K562 (cell line): Measurements from ENCODE around the gene CYSTM1. TPM values are rescaled to one million over a fixed set of nuclear protein-coding genes. Genes with fewer than 3 reads are reported as not detected.

ENCODE experiments used
- ATF4 ChIP-seq: fragments of 450-650 bp; formaldehyde crosslinking; IDR thresholded peaks from 2 replicates; pipeline ENCODE4 v1.4.0; 2022; ENCODE audit warnings: mild to moderate bottlenecking, moderate library complexity
- BHLHE40 ChIP-seq: IDR thresholded peaks from 2 replicates; pipeline ENCODE4 v1.6.1; 2011; ENCODE audit warnings: low read length, improper control_type of control experiment
- C11orf30 ChIP-seq: fragments of 450-650 bp; IDR thresholded peaks from 2 replicates; pipeline ENCODE4 v1.6.1; 2016; ENCODE audit warnings: low read depth, mild to moderate bottlenecking
- DMBX1 ChIP-seq: fragments of 250-450 bp; sonication (Bioruptor Pico); IDR thresholded peaks from 2 replicates; pipeline ENCODE4 v1.8.0; 2022; ENCODE audit warnings: inconsistent platforms, mild to moderate bottlenecking, moderate library complexity, borderline replicate concordance
- HNRNPLL ChIP-seq: fragments of 200-400 bp; formaldehyde crosslinking; IDR thresholded peaks from 2 replicates; pipeline ENCODE4 v1.6.1; 2017; ENCODE audit warnings: low read length, low read depth, mild to moderate bottlenecking; ENCODE audit not compliant: poor library complexity, severe bottlenecking
- KLF13 ChIP-seq: fragments of 450-650 bp; IDR thresholded peaks from 2 replicates; pipeline ENCODE4 v1.6.1; 2016; ENCODE audit warnings: missing genetic modification characterization, low read depth, mild to moderate bottlenecking, missing compliant biosample characterization, moderate library complexity, borderline replicate concordance
- L3MBTL2 ChIP-seq: fragments of 450-650 bp; IDR thresholded peaks from 2 replicates; pipeline ENCODE4 v1.6.1; 2016; ENCODE audit warnings: mild to moderate bottlenecking, moderate library complexity
- NFE2 ChIP-seq: IDR thresholded peaks from 2 replicates; pipeline ENCODE4 v1.6.1; 2014; ENCODE audit warnings: antibody characterized with exemption, low read depth
- NR2C2 ChIP-seq, 2 experiments: fragments of 200-800 bp in 1 of 2; sonication (Bioruptor generic) in 1 of 2; sonication (generic) in 1 of 2; formaldehyde crosslinking in 1 of 2; IDR thresholded peaks; 2 replicates each; pipeline versions ENCODE4 v1.6.1 to v1.8.0; 2016 to 2022; ENCODE audit warnings: mild to moderate bottlenecking in 1 of 2, missing compliant biosample characterization in 1 of 2, missing genetic modification characterization in 1 of 2, missing genetic modification reagents in 1 of 2
- PRMT5 ChIP-seq: sonication (generic); formaldehyde crosslinking; IDR thresholded peaks from 2 replicates; pipeline ENCODE4 v1.5.0; 2020; ENCODE audit warnings: missing genetic modification reagents
- SMARCA4 ChIP-seq: fragments of 450-650 bp; IDR thresholded peaks from 2 replicates; pipeline ENCODE4 v1.6.1; 2016
- SMARCC2 ChIP-seq: fragments of 450-650 bp; IDR thresholded peaks from 2 replicates; pipeline ENCODE4 v1.6.1; 2017; ENCODE audit warnings: antibody characterized with exemption, moderate library complexity, mild to moderate bottlenecking, low read depth
- TBP ChIP-seq: optimal IDR thresholded peaks from 2 replicates; pipeline ENCODE3; 2011; ENCODE audit warnings: low read depth, low read length, improper control_type of control experiment
- U2AF2 ChIP-seq: fragments of 200-400 bp; formaldehyde crosslinking; optimal IDR thresholded peaks from 2 replicates; pipeline ENCODE3; 2017; ENCODE audit warnings: low read depth, mild to moderate bottlenecking, low read length
- polyA plus RNA-seq, 8 experiments: library from polyadenylated mRNA; depleted of rRNA in 4 of 8; stranded (reverse) in 5 of 8; unstranded in 3 of 8; fragments of >200 nt; fragmentation: Nextera tagmentation in 2 of 8; fragmentation: Illumina TruSeq in 1 of 8; extraction: Ambion mirVana in 2 of 8; extraction: Trizol in 1 of 8; gene quantifications; 2 replicates each; pipeline versions ENCODE4 v1.2.1 to v1.2.3, GENCODE V29; 2011 to 2014; ENCODE audit warnings: inconsistent platforms in 1 of 8, missing spikeins in 1 of 8
- total RNA-seq, 7 experiments: library from RNA; depleted of rRNA in 6 of 7; stranded (reverse); fragments of >200 nt in 6 of 7; fragmentation: Illumina TruSeq in 2 of 7; extraction: Trizol in 2 of 7; gene quantifications; 2 replicates each; pipeline versions ENCODE4 v1.2.1 to v1.2.3, GENCODE V29; 2011 to 2021; ENCODE audit warnings: low replicate concordance in 1 of 7
- TF ChIP-seq, protein P1 (sequence below), 2 experiments: fragments of 450-650 bp; IDR thresholded peaks; 2 replicates each; pipeline ENCODE4 v1.6.1; 2018; ENCODE audit warnings: mild to moderate bottlenecking in 2 of 2, low read depth in 1 of 2; ENCODE audit not compliant: partially characterized antibody in 2 of 2

Gene CYSTM1
- total and polyA plus RNA-seq, 9 of the 15 experiments (the other 6 are each of a cell fraction or from before 2014, with no cell fraction given) = 76.1 to 422 (median 108) TPM

DNA sequence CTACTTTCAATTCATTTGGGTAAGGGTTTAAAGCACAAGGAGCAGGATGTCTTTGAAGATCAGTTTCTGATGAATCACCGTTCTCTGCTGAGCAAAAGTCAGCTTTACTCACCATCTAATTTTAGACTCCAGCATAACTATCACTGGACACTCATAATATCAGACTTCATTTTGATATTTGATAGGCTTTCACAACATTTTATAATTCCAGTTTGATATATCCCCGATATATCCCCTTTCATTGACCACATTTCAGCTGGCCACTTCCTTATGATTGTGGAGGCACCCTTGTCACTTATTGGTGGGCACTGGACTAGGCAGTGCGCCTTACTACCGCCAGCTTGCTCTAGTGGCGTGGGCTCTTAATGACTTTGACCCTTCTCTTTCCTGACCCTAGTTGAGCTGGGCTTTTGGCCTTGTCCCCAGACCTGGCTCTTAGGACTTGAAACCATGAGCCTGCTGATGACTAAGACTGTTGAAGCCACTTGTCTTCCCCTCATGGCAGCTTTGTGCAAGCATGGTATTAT, 46.8 kb downstream of the CYSTM1 start (continued):
- TF ChIP-seq HNRNPLL (peak; percentile 54), SMARCA4 (0 out of 2 replicates have a peak, but pooled peaks have one; percentile 35), TBP (no peak), NR2C2 (CRISPR knock-in tag; IDR thresholded peaks at IDR 0.05) (no peak), NR2C2 (tag; IDR thresholded peaks at IDR 0.05) (peak; percentile 61), SMARCC2 (0 out of 2 replicates have a peak, but pooled peaks have one; percentile 50), PRMT5 (CRISPR knock-in tag) (no peak), KLF13 (no peak), NFE2 (peak; percentile 72), DMBX1 (peak; percentile 51; the same call in 1 of the 2 replicates), C11orf30 (peak; percentile 78), U2AF2 (no peak), BHLHE40 (no peak), L3MBTL2 (0 out of 2 replicates have a peak, but pooled peaks have one; percentile 18), ATF4 (CRISPR knock-in tag) (0 out of 2 replicates have a peak, but pooled peaks have one; percentile 33)
- TF ChIP-seq, protein P1, sequence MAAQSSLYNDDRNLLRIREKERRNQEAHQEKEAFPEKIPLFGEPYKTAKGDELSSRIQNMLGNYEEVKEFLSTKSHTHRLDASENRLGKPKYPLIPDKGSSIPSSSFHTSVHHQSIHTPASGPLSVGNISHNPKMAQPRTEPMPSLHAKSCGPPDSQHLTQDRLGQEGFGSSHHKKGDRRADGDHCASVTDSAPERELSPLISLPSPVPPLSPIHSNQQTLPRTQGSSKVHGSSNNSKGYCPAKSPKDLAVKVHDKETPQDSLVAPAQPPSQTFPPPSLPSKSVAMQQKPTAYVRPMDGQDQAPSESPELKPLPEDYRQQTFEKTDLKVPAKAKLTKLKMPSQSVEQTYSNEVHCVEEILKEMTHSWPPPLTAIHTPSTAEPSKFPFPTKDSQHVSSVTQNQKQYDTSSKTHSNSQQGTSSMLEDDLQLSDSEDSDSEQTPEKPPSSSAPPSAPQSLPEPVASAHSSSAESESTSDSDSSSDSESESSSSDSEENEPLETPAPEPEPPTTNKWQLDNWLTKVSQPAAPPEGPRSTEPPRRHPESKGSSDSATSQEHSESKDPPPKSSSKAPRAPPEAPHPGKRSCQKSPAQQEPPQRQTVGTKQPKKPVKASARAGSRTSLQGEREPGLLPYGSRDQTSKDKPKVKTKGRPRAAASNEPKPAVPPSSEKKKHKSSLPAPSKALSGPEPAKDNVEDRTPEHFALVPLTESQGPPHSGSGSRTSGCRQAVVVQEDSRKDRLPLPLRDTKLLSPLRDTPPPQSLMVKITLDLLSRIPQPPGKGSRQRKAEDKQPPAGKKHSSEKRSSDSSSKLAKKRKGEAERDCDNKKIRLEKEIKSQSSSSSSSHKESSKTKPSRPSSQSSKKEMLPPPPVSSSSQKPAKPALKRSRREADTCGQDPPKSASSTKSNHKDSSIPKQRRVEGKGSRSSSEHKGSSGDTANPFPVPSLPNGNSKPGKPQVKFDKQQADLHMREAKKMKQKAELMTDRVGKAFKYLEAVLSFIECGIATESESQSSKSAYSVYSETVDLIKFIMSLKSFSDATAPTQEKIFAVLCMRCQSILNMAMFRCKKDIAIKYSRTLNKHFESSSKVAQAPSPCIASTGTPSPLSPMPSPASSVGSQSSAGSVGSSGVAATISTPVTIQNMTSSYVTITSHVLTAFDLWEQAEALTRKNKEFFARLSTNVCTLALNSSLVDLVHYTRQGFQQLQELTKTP (IDR thresholded peaks at IDR 0.05; ENCODE audit: low read depth in 1 of 2, partially characterized antibody in 2 of 2) = no peak
